K562 (cell line): ENCODE results near the gene CSNK1G1. TPM values are rescaled to one million over a fixed set of nuclear protein-coding genes. Genes with fewer than 3 reads are reported as not detected.

ENCODE experiments used
- ATAC-seq: fragments of 200-7000 bp; cut with Tn5 transposase; 3 replicates; pipeline ENCODE4 v1.9.1; 2020; ENCODE audit warnings: moderate library complexity
- BruUV-seq: library from RNA; stranded (reverse); fragments of 400-500 nt; replicated peaks from 2 replicates; lab custom pipeline; 2021; lab: Mats Ljungman, UMichigan
- CTCF ChIA-PET: fragments of 300-600 bp; formaldehyde crosslinking; extraction: SDS; loops from one replicate; lab custom pipeline; 2021; ENCODE audit warnings: low intra/inter-chr PET ratio; lab: Yijun Ruan, JAX
- POLR2A ChIA-PET: fragments of 300-600, 350-650 bp; sonication (Branson Sonifier 250); formaldehyde crosslinking; extraction: SDS; loops from one replicate; lab custom pipeline; 2021; ENCODE audit warnings: antibody characterized with exemption, inconsistent platforms; lab: Yijun Ruan, JAX
- DNase-seq, 4 experiments: peaks; one replicate each; pipeline versions ENCODE4 v3.0.0 to v3.0.0-alpha.2; 2011 to 2018; ENCODE audit warnings: low spot score in 3 of 4, mixed read lengths in 3 of 4; ENCODE audit errors: extremely low read depth in 1 of 4
- FAIRE-seq: peaks from 2 replicates; lab custom pipeline; 2011; peaks lifted over from hg19 to GRCh38; lab: Jason Lieb, UNC
- H2AFZ ChIP-seq: 2 replicates; pipeline ENCODE4 v1.6.0; 2011; ENCODE audit warnings: low read depth, low read length, control low read depth, inconsistent platforms
- H3K27ac ChIP-seq: fragments of 200-600 bp; 3 replicates; pipeline ENCODE4 v1.8.0; 2011; ENCODE audit warnings: low read depth, mild to moderate bottlenecking, control low read depth, inconsistent platforms, low read length, moderate library complexity, mixed read lengths; ENCODE audit errors: extremely low read depth
- H3K27me3 ChIP-seq, 2 experiments: fragments of 300-600 bp in 1 of 2; 2 replicates in 1 of 2; 3 replicates in 1 of 2; pipeline versions ENCODE4 v1.6.0 to v1.8.0; 2011; ENCODE audit warnings: inconsistent platforms in 2 of 2, low read length in 2 of 2, mild to moderate bottlenecking in 1 of 2, mixed read lengths in 1 of 2, moderate library complexity in 1 of 2; ENCODE audit not compliant: control insufficient read depth in 2 of 2, insufficient read depth in 2 of 2
- H3K36me3 ChIP-seq: fragments of 300-600 bp; 3 replicates; pipeline ENCODE4 v1.8.0; 2011; ENCODE audit warnings: mild to moderate bottlenecking, low read length, inconsistent platforms; ENCODE audit not compliant: control insufficient read depth, insufficient read depth
- H3K4me1 ChIP-seq, 2 experiments: fragments of 200-600 bp in 1 of 2; replicated peaks in 1 of 2; 2 replicates in 1 of 2; 3 replicates in 1 of 2; pipeline versions ENCODE4 v1.5.1 to v1.8.0; 2011; ENCODE audit warnings: inconsistent platforms in 2 of 2, low read length in 2 of 2, mild to moderate bottlenecking in 1 of 2, mixed read lengths in 1 of 2, moderate library complexity in 1 of 2; ENCODE audit not compliant: control insufficient read depth in 2 of 2, insufficient read depth in 2 of 2
- H3K4me2 ChIP-seq: 2 replicates; pipeline ENCODE4 v1.6.1; 2011; ENCODE audit warnings: low read length, control low read depth, inconsistent platforms, mixed read lengths; ENCODE audit not compliant: insufficient read depth
- H3K4me3 ChIP-seq: fragments of 200-600 bp; sonication (generic), shearing (Covaris generic); 2 replicates; pipeline ENCODE4 v1.5.1; 2016; ENCODE audit warnings: control low read depth, inconsistent platforms
- H3K79me2 ChIP-seq: fragments of 200-600 bp; 3 replicates; pipeline ENCODE4 v1.8.0; 2011; ENCODE audit warnings: low read length, inconsistent platforms; ENCODE audit not compliant: control insufficient read depth, insufficient read depth
- H3K9ac ChIP-seq, 2 experiments: 2 replicates each; pipeline versions ENCODE4 v1.6.0 to v1.6.1; 2011; ENCODE audit warnings: low read depth in 2 of 2, low read length in 2 of 2, control low read depth in 1 of 2, inconsistent platforms in 1 of 2, mild to moderate bottlenecking in 1 of 2, mixed read lengths in 1 of 2; ENCODE audit not compliant: insufficient read depth in 1 of 2
- H3K9me1 ChIP-seq: one replicate; pipeline ENCODE4 v1.6.0; 2011; ENCODE audit warnings: inconsistent platforms, mild to moderate bottlenecking, low read length, moderate library complexity; ENCODE audit not compliant: control insufficient read depth, insufficient read depth
- H3K9me3 ChIP-seq: replicated peaks from 2 replicates; pipeline ENCODE4 v1.5.1; 2011; ENCODE audit warnings: low read depth, low read length, inconsistent platforms; ENCODE audit not compliant: control insufficient read depth, insufficient read depth
- H4K20me1 ChIP-seq: replicated peaks from 2 replicates; pipeline ENCODE4 v1.6.1; 2011; ENCODE audit warnings: low read length, inconsistent platforms, mixed read lengths; ENCODE audit not compliant: control insufficient read depth, insufficient read depth
- CEBPG ChIP-seq, 3 experiments: fragments of 200-800 bp in 1 of 3; sonication (Bioruptor generic) in 1 of 3; sonication (generic) in 1 of 3; formaldehyde crosslinking in 1 of 3; IDR thresholded peaks in 2 of 3; conservative IDR thresholded peaks in 1 of 3; 2 replicates each; pipeline versions ENCODE4 v1.6.1 to v1.8.0; 2016 to 2022; ENCODE audit warnings: missing compliant biosample characterization in 2 of 3, missing genetic modification characterization in 2 of 3, mild to moderate bottlenecking in 1 of 3, missing genetic modification reagents in 1 of 3
- FOXA3 ChIP-seq, 2 experiments: fragments of 450-650 bp in 1 of 2; sonication (generic) in 1 of 2; formaldehyde crosslinking; IDR thresholded peaks in 1 of 2; conservative IDR thresholded peaks in 1 of 2; 2 replicates each; pipeline versions ENCODE4 v1.4.0 to v1.8.0; 2020 to 2022; ENCODE audit warnings: mild to moderate bottlenecking in 2 of 2, missing genetic modification reagents in 1 of 2
- RB1 ChIP-seq: fragments of 450-650 bp; IDR thresholded peaks from 2 replicates; pipeline ENCODE4 v1.6.1; 2017; ENCODE audit warnings: low read depth, mild to moderate bottlenecking
- ZNF12 ChIP-seq: sonication (generic); formaldehyde crosslinking; IDR thresholded peaks from 2 replicates; pipeline ENCODE4 v1.4.0; 2020; ENCODE audit warnings: mild to moderate bottlenecking, missing genetic modification reagents
- ZNF655 ChIP-seq: fragments of 250-450 bp; sonication (Bioruptor Pico); IDR thresholded peaks from 2 replicates; pipeline ENCODE4 v1.5.0; 2021
- WGBS: fragments of 100-300 bp; shearing (Covaris generic); methylation state at CpG from one replicate; pipeline ENCODE4 v1.1.6; 2016; ENCODE audit warnings: low coverage, mixed read lengths; ENCODE audit not compliant: insufficient coverage; ENCODE audit errors: missing lambda C conversion rate; 5-methylcytosine and 5-hydroxymethylcytosine counted together
- in situ Hi-C: fragments of 300-500 bp; cut with MboI; formaldehyde crosslinking; loops from 4 replicates; pipeline ENCODE4 v1.15.0; 2018; ENCODE audit warnings: inconsistent platforms, mixed read lengths
- intact Hi-C: fragments of 100-400 bp; cut with micrococcal nuclease; formaldehyde crosslinking; loops from 2 replicates; pipeline ENCODE4 v1.14.2; 2022
- polyA plus RNA-seq, 8 experiments: library from polyadenylated mRNA; depleted of rRNA in 4 of 8; stranded (reverse) in 5 of 8; unstranded in 3 of 8; fragments of >200 nt; fragmentation: Nextera tagmentation in 2 of 8; fragmentation: Illumina TruSeq in 1 of 8; extraction: Ambion mirVana in 2 of 8; extraction: Trizol in 1 of 8; gene quantifications; 2 replicates each; pipeline versions ENCODE4 v1.2.1 to v1.2.3, GENCODE V29; 2011 to 2014; ENCODE audit warnings: inconsistent platforms in 1 of 8, missing spikeins in 1 of 8
- total RNA-seq, 7 experiments: library from RNA; depleted of rRNA in 6 of 7; stranded (reverse); fragments of >200 nt in 6 of 7; fragmentation: Illumina TruSeq in 2 of 7; extraction: Trizol in 2 of 7; gene quantifications; 2 replicates each; pipeline versions ENCODE4 v1.2.1 to v1.2.3, GENCODE V29; 2011 to 2021; ENCODE audit warnings: low replicate concordance in 1 of 7
- TF ChIP-seq, protein P1 (sequence below): sonication (generic); formaldehyde crosslinking; IDR thresholded peaks from 2 replicates; pipeline ENCODE4 v1.4.0; 2020; ENCODE audit warnings: mild to moderate bottlenecking, missing genetic modification reagents
- TF ChIP-seq, protein P2 (sequence below), 2 experiments: IDR thresholded peaks in 1 of 2; conservative IDR thresholded peaks in 1 of 2; 2 replicates each; pipeline ENCODE4 v1.6.1; 2016; ENCODE audit warnings: low read depth in 2 of 2, mild to moderate bottlenecking in 1 of 2, missing compliant biosample characterization in 1 of 2, missing genetic modification characterization in 1 of 2, moderate library complexity in 1 of 2
- TF ChIP-seq, protein P3 (sequence below): sonication (generic); formaldehyde crosslinking; IDR thresholded peaks from 2 replicates; pipeline ENCODE4 v1.8.1; 2023; ENCODE audit warnings: mild to moderate bottlenecking, missing genetic modification reagents
- TF ChIP-seq, protein P4 (sequence below): fragments of 450-650 bp; IDR thresholded peaks from 2 replicates; pipeline ENCODE4 v1.6.1; 2016; ENCODE audit warnings: antibody characterized with exemption

Gene CSNK1G1
- total and polyA plus RNA-seq, 9 of the 15 experiments (the other 6 are each of a cell fraction or from before 2014, with no cell fraction given) = 4.5 to 18.5 (median 9.5) TPM

DNA sequence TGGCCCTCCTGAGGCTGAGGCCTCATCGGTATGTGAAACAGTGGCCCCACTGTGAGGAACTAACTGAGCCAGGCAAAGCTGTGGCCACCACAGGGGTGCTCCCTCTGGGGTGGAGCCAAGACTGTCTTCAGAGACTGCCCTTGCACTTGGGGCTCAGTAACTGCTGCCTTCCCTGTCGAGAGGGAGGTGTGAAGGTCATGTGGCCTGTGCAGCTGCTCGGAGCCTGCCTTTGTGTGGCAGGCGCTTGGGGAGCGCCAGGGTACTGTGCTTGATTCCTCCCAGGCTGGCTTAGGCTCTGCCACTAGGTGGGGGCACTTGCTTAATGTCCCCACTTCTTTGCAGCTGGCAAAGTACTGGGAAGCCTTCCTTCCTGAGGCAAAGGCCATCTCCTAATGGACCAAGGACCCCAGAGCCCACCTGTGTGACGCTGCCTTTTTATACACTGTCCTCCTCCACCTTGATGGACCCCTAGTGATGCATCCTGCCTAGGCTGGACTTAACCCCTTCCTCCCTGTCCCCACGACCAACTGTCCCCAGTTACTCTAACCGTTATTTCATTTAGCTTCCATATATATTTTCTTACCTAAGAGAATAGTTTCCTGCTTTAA, 218.6 kb downstream of the CSNK1G1 start:
- DNase-seq (no peak), FAIRE-seq (no peak), ATAC-seq (peak; percentile 27; the same call in 2 of the 3 replicates)
- Histone ChIP-seq H3K4me2 (no peak overlapping the region), H3K4me1 (peaks cover 5 to 18% of the 10 kb centered on the region in 2 experiments; a peak in 4 of 5 replicates), H3K27ac (no peak overlapping the region), H3K9me1 (no peaks in the 10 kb centered on the region), H3K4me3 (no peak overlapping the region), H3K79me2 (no peaks in the 10 kb centered on the region), H3K36me3 (peaks cover 67% of the 10 kb centered on the region), H3K9me3 (no peaks in the 10 kb centered on the region), H4K20me1 (peaks cover 10% of the 10 kb centered on the region; the same call in 1 of the 2 replicates), H3K9ac (peak overlapping the region in 1 of 2 experiments; percentile 54; a peak in 2 of 4 replicates), H2AFZ (no peak overlapping the region), H3K27me3 (no peaks in the 10 kb centered on the region)
- WGBS = 83% methylated on average over 8 of the region's 8 CpGs
- in situ Hi-C loops (no loop called here), intact Hi-C loops (no loop called here)
- CTCF ChIA-PET = no interaction called here
- POLR2A ChIA-PET = interaction anchor here (0.8 kb wide), 1 partner anchor 10 kb away, joined by 4 read pairs; no protein-coding TSS in a partner anchor
- no TSS peak for BruUV-seq
- TF ChIP-seq, protein P1, sequence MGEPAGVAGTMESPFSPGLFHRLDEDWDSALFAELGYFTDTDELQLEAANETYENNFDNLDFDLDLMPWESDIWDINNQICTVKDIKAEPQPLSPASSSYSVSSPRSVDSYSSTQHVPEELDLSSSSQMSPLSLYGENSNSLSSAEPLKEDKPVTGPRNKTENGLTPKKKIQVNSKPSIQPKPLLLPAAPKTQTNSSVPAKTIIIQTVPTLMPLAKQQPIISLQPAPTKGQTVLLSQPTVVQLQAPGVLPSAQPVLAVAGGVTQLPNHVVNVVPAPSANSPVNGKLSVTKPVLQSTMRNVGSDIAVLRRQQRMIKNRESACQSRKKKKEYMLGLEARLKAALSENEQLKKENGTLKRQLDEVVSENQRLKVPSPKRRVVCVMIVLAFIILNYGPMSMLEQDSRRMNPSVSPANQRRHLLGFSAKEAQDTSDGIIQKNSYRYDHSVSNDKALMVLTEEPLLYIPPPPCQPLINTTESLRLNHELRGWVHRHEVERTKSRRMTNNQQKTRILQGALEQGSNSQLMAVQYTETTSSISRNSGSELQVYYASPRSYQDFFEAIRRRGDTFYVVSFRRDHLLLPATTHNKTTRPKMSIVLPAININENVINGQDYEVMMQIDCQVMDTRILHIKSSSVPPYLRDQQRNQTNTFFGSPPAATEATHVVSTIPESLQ (CRISPR knock-in tag) = no peak
- TF ChIP-seq FOXA3 (CRISPR knock-in tag; conservative IDR thresholded peaks at IDR 0.05 in 1 of 2, IDR thresholded peaks at IDR 0.05 in 1 of 2) (no peak), ZNF12 (CRISPR knock-in tag) (no peak), RB1 (no peak), ZNF655 (CRISPR knock-in tag) (no peak), CEBPG (CRISPR knock-in tag; IDR thresholded peaks at IDR 0.05) (no peak), CEBPG (tag; conservative IDR thresholded peaks at IDR 0.05 in 1 of 2, IDR thresholded peaks at IDR 0.05 in 1 of 2) (no peak)
- TF ChIP-seq, protein P2, sequence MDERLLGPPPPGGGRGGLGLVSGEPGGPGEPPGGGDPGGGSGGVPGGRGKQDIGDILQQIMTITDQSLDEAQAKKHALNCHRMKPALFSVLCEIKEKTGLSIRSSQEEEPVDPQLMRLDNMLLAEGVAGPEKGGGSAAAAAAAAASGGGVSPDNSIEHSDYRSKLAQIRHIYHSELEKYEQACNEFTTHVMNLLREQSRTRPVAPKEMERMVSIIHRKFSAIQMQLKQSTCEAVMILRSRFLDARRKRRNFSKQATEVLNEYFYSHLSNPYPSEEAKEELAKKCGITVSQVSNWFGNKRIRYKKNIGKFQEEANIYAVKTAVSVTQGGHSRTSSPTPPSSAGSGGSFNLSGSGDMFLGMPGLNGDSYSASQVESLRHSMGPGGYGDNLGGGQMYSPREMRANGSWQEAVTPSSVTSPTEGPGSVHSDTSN (CRISPR knock-in tag; IDR thresholded peaks at IDR 0.05; ENCODE audit: low read depth) = no peak
- TF ChIP-seq, protein P2 (tag; conservative IDR thresholded peaks at IDR 0.05; ENCODE audit: low read depth) = no peak
- TF ChIP-seq, protein P3, sequence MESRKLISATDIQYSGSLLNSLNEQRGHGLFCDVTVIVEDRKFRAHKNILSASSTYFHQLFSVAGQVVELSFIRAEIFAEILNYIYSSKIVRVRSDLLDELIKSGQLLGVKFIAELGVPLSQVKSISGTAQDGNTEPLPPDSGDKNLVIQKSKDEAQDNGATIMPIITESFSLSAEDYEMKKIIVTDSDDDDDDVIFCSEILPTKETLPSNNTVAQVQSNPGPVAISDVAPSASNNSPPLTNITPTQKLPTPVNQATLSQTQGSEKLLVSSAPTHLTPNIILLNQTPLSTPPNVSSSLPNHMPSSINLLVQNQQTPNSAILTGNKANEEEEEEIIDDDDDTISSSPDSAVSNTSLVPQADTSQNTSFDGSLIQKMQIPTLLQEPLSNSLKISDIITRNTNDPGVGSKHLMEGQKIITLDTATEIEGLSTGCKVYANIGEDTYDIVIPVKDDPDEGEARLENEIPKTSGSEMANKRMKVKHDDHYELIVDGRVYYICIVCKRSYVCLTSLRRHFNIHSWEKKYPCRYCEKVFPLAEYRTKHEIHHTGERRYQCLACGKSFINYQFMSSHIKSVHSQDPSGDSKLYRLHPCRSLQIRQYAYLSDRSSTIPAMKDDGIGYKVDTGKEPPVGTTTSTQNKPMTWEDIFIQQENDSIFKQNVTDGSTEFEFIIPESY (CRISPR knock-in tag) = 0 out of 2 replicates have a peak, but pooled peaks have one; percentile 48
- TF ChIP-seq, protein P4, sequence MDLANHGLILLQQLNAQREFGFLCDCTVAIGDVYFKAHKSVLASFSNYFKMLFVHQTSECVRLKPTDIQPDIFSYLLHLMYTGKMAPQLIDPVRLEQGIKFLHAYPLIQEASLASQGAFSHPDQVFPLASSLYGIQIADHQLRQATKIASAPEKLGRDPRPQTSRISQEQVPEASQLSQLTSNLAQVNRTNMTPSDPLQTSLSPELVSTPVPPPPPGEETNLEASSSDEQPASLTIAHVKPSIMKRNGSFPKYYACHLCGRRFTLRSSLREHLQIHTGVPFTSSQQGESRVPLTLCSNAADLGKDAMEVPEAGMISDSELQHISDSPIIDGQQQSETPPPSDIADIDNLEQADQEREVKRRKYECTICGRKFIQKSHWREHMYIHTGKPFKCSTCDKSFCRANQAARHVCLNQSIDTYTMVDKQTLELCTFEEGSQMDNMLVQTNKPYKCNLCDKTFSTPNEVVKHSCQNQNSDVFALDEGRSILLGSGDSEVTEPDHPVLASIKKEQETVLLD = no peak
